Ishikawa (cell line): Measurements from ENCODE around the gene ECT2.

ENCODE experiments used
- NFIC ChIP-seq: IDR thresholded peaks from 2 replicates; pipeline ENCODE4 v1.6.1; 2012
- REST ChIP-seq: IDR thresholded peaks from 2 replicates; pipeline ENCODE4 v1.6.1; 2012; ENCODE audit warnings: low read depth, mild to moderate bottlenecking
- TAF1 ChIP-seq: IDR thresholded peaks from 2 replicates; pipeline ENCODE4 v1.6.1; 2012; ENCODE audit warnings: low read depth, mild to moderate bottlenecking
- ZBTB7A ChIP-seq: IDR thresholded peaks from 2 replicates; pipeline ENCODE4 v1.6.1; 2012; ENCODE audit warnings: low read depth

- TF ChIP-seq NFIC (no peak), TAF1 (no peak), ZBTB7A (no peak), REST (no peak)
Observed at GRCh38 chr3:172808969-172809546, 58.5 kb downstream of the ECT2 start.
